ENCODE results near the gene TRIAP1.

TRIAP1 gene

GRCh38 chr12:120425797-120426196 lies 20.4 kb downstream of the TRIAP1 start:
- no peak overlapping the region for H3K4me3 ChIP-seq (ENCODE audit: low read length)
- DNase-seq (ENCODE audit: low read depth) = no peak
- TF ChIP-seq CTCF (conservative IDR thresholded peaks at IDR 0.05; ENCODE audit: low read length) = no peak

GRCh38 chr12:120422892-120423456 lies 23.2 kb downstream of the TRIAP1 start:
- DNase-seq (ENCODE audit: low read depth) = no peak
- TF ChIP-seq CTCF (conservative IDR thresholded peaks at IDR 0.05; ENCODE audit: low read length) = no peak
- no peak overlapping the region for H3K4me3 ChIP-seq (ENCODE audit: low read length)

- no peak for DNase-seq (ENCODE audit: low read depth)
- H3K4me3 ChIP-seq (ENCODE audit: low read length) = no peak overlapping the region
- TF ChIP-seq CTCF (conservative IDR thresholded peaks at IDR 0.05; ENCODE audit: low read length) = no peak
Observed at GRCh38 chr12:120421701-120422100, 24.5 kb downstream of the TRIAP1 start.

GRCh38 chr12:120417917-120418580 lies 28.1 kb downstream of the TRIAP1 start:
- DNase-seq (ENCODE audit: low read depth) = no peak
- no peak overlapping the region for H3K4me3 ChIP-seq (ENCODE audit: low read length)
- no peak for TF ChIP-seq CTCF (conservative IDR thresholded peaks at IDR 0.05; ENCODE audit: low read length)

GRCh38 chr12:120416490-120417216 lies 29.5 kb downstream of the TRIAP1 start:
- no peak overlapping the region for H3K4me3 ChIP-seq (ENCODE audit: low read length)
- TF ChIP-seq CTCF (conservative IDR thresholded peaks at IDR 0.05; ENCODE audit: low read length) = no peak
- no peak for DNase-seq (ENCODE audit: low read depth)

GRCh38 chr12:120413901-120414695 lies 32.1 kb downstream of the TRIAP1 start:
- no peak for TF ChIP-seq CTCF (conservative IDR thresholded peaks at IDR 0.05; ENCODE audit: low read length)
- DNase-seq (ENCODE audit: low read depth) = no peak
- H3K4me3 ChIP-seq (ENCODE audit: low read length) = no peak overlapping the region
